ENCODE data around the gene SEMA3B.

DNA sequence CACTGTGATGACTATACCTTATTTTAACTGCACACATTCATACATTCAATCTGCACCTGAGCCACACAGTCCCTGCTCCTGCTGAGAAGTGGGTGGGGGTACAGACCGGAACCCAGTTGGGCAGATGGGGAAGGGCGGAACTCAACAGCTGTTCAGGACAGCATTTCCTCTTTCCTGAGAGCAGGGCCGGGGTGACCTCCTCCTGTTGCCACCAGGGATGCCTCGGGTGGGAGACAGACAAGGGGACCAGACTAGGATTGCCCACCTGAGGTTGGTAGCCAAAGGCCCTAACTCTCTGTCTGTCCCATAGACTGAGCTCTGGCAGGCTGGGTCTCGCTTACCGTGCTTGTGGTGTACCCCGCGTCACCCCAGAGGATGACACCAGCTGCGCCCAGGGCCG lies 49.7 kb downstream of the SEMA3B start:
- TF ChIP-seq EZH2phosphoT487 (IDR thresholded peaks at IDR 0.05; ENCODE audit: low read depth, severe bottlenecking, unreplicated experiment): no peak
- TF ChIP-seq EZH2 (IDR thresholded peaks at IDR 0.05; ENCODE audit: borderline replicate concordance): no peak
- TF ChIP-seq, protein P1, sequence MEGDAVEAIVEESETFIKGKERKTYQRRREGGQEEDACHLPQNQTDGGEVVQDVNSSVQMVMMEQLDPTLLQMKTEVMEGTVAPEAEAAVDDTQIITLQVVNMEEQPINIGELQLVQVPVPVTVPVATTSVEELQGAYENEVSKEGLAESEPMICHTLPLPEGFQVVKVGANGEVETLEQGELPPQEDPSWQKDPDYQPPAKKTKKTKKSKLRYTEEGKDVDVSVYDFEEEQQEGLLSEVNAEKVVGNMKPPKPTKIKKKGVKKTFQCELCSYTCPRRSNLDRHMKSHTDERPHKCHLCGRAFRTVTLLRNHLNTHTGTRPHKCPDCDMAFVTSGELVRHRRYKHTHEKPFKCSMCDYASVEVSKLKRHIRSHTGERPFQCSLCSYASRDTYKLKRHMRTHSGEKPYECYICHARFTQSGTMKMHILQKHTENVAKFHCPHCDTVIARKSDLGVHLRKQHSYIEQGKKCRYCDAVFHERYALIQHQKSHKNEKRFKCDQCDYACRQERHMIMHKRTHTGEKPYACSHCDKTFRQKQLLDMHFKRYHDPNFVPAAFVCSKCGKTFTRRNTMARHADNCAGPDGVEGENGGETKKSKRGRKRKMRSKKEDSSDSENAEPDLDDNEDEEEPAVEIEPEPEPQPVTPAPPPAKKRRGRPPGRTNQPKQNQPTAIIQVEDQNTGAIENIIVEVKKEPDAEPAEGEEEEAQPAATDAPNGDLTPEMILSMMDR (IDR thresholded peaks at IDR 0.05; ENCODE audit: poor library complexity): no peak

Measured in hepatocyte (in vitro differentiated cells).